Measurements from ENCODE around the gene DUSP7. TPM values are rescaled to one million over a fixed set of nuclear protein-coding genes. Genes with fewer than 3 reads are reported as not detected.
A peak's percentile ranks its signal among the peaks of the same experiment; 100 is the strongest.

Gene DUSP7
- total RNA-seq, 1 donor from 2014 or later: 34.0 TPM

DNA sequence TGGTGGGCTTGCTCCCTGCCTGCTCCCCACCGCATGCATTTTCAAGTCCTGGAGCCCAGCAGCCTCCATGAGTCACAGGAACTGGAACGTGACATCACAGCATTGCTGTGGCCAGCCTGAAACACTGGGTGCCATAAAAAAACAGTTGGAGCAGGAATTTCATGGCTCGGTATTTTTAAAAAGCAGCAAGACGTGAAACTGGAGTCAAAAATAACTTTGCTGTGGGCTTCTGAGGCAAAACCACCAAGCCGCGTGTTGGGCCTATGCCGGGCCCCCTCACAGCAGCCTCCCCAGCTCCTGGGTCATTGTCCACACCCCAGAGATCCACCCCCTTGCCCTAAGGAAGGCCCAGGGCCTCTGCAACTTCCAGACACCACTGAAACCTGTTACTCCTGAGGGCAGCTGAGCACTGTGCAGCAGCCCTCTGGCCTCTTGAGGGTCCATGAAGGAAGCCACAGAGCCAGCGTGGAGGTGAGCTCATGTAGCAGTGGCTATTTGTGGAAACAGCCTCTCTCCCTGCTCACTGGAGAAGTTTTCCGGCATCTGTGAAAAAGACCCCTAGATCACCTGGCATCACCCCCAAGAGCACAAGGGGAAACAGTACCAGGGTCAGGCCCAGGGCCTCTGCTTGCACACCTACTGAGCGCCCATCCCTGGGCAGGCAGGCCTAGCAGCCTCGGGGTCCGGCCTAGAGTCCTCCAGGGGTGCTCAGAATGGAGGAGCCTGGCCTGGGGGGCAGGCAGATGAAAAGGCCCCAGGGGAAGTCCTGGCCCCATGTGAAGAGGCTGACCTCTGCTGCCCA, 34.0 kb upstream of the DUSP7 start:
- Mint-ChIP-seq H3K27ac (no peak overlapping the region), H3K27me3 (no peaks in the 10 kb centered on the region), H3K36me3 (ENCODE audit: low read depth) (peaks cover 4% of the 10 kb centered on the region), H3K9me3 (no peaks in the 10 kb centered on the region), H3K4me3 (no peak overlapping the region), H3K4me1 (peaks cover 24% of the 10 kb centered on the region)
- intact Hi-C loops (cut with micrococcal nuclease): no loop called here
- DNase-seq: no peak

DNA sequence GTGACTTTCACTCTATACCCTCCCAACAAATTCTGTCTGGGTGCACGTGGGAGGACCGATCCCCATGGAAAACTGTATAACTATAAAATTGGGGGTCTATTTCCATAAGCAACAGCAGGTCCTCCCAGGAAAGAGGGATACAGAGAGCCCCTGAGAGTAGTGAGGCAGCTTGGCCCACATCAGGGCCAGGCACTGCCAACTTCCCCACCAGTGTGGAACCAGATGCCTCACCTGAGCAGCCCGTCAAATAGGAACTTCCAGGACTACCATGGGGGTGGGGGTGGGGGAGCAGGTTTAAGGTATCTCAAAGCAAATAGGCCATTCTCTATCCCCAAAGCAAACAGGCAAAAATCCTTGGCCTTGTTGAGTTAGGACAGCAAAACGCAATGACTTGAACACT, 33.3 kb upstream of the DUSP7 start:
- peaks cover 24% of the 10 kb centered on the region for H3K4me1 Mint-ChIP-seq
- DNase-seq: no peak
- peaks cover 4% of the 10 kb centered on the region for H3K36me3 Mint-ChIP-seq (ENCODE audit: low read depth)
- no peaks in the 10 kb centered on the region for H3K27me3 Mint-ChIP-seq
- intact Hi-C loops (cut with micrococcal nuclease): no loop called here
- H3K9me3 Mint-ChIP-seq: no peaks in the 10 kb centered on the region
- H3K27ac Mint-ChIP-seq: no peak overlapping the region
- no peak overlapping the region for H3K4me3 Mint-ChIP-seq

DNA sequence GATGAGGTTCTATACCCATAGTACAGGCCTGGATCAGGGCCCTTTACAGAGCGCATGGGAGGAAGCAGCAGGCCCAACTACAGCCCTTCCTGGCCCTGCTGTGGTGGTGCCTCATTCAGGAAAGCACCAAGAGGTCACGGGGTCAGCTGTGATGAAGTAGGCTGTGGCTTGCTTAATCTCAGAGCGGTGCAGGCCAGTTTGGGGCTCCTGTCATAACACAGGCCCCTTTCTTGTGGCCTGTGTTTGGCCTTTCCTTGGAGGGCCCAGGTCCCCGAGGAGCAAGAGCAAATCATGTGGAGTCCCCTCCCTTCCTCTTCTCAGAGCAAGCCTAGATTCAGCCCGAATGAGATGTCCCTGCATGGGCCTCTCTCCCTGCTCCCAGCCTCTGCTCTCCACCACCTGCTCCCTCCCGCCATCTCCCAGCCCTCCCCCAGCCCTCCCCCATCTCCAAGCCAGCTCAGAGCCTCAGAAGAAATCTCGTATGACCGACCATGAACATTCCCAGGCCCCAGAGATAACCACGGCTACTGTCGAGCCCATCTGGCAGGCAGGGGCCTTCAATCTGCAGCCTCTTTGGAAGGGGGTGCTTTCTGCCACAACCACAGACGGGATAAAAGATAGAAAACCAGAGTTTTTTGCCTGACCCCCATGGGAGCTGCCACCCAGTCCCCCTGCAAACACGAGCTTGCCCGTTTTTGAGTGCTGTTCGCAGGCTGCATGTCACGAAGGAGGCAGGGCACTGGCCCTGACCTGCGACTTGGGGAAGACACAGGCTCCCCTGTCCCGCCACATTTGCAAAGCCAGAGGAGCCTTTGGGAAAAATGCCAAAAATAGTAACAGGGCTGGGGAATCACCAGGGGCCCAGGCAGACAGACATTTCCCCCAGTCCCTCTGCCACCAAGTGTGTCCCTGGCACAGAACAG, 32.3 kb upstream of the DUSP7 start:
- H3K27me3 Mint-ChIP-seq: no peaks in the 10 kb centered on the region
- no peak overlapping the region for H3K27ac Mint-ChIP-seq
- H3K9me3 Mint-ChIP-seq: no peaks in the 10 kb centered on the region
- peaks cover 4% of the 10 kb centered on the region for H3K36me3 Mint-ChIP-seq (ENCODE audit: low read depth)
- peaks cover 24% of the 10 kb centered on the region for H3K4me1 Mint-ChIP-seq
- intact Hi-C loops (cut with micrococcal nuclease): no loop called here
- H3K4me3 Mint-ChIP-seq: no peak overlapping the region
- DNase-seq: no peak

DNA sequence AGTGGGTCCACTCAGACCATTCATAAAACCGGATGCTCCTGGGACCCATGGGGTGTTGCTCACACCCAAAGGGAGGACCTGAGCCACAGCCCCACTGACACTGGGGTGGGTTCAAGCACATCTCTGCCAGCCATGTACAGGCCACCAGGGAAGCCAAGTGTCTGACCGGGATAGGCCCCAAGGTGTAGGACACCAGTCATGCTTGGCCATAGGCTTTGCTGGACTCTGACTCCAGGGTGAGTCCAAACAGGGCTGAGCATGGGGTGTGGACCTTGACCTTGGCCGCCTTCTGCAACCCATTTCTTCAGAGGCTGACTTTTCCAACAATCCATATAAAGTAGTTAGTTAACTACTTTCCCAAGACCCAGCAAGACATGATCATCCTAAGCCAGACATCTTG, 31.4 kb upstream of the DUSP7 start:
- Mint-ChIP-seq H3K9me3 (no peaks in the 10 kb centered on the region), H3K4me1 (peaks cover 24% of the 10 kb centered on the region), H3K27ac (peak overlapping the region; percentile 65), H3K27me3 (no peaks in the 10 kb centered on the region), H3K4me3 (no peak overlapping the region), H3K36me3 (ENCODE audit: low read depth) (peaks cover 4% of the 10 kb centered on the region)
- DNase-seq: no peak
- intact Hi-C loops (cut with micrococcal nuclease): loop anchor here (2.0 kb wide), 1 partner anchor 31 kb away; the partner anchor contains the start of gene DUSP7

DNA sequence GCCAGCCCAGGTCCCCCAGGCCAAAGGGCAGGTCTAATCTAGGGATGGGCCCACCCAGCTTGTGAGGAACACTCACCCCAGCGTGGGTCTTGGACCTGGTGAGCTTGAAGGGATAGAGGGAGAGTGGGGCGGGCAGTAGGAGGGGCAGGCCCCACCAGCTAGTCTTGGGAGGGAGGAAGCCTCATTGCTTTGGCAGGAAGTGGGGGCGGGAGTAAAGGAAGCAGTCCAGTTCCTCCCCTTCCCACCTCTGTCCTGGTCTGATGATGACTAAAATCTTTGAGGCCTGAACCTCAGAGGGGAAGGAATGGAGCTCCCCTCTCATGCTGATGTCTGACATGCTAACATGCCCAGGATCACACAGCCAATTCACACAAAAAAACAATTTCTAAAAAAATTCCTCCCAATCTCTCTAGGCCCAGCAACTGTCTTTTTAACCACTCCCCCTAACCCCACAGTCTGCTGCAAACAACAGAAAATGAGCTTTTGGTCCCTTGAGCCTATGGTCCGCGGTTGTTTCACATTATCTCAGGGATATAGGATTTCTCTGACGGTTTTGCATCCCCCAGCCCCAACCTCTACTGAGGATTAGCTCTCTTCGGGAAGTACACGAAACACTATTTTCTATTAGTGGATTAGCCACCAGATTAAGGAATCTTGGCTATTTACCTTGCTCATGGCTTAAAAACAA, 30.7 kb upstream of the DUSP7 start:
- H3K9me3 Mint-ChIP-seq: no peaks in the 10 kb centered on the region
- no peaks in the 10 kb centered on the region for H3K27me3 Mint-ChIP-seq
- peak overlapping the region; percentile 19 for H3K4me3 Mint-ChIP-seq

DNA sequence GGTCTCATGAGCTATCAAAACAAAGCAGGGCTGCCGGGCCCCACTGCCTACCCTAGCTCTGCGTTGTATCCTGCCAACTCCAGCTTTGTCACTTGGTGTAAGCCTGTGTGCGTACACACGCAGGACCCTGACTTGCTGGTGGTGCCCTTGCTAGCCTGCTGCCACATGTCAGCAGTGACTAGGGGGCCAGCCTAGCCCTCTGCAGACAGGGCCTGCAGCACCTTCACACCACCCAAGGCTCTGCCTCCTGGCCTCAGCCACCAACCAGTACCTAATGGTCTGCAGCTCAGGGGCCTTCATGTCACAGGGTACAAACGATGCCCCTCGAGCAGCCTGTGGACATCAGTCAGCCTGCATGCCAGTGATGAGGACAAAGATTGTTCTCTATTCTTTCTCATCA, 30.1 kb upstream of the DUSP7 start:
- H3K27ac Mint-ChIP-seq: peak overlapping the region; percentile 65
- no peaks in the 10 kb centered on the region for H3K27me3 Mint-ChIP-seq
- H3K4me1 Mint-ChIP-seq: peaks cover 24% of the 10 kb centered on the region
- no peak overlapping the region for H3K4me3 Mint-ChIP-seq
- no peaks in the 10 kb centered on the region for H3K9me3 Mint-ChIP-seq
- DNase-seq: no peak
- H3K36me3 Mint-ChIP-seq (ENCODE audit: low read depth): peaks cover under 1% of the 10 kb centered on the region
- intact Hi-C loops (cut with micrococcal nuclease): loop anchor here (2.0 kb wide), 1 partner anchor 30 kb away; the partner anchor contains the start of gene DUSP7

More for the DNA sequence above, 30.7 kb upstream of the DUSP7 start:
- DNase-seq: peak; percentile 68
- Mint-ChIP-seq H3K36me3 (ENCODE audit: low read depth) (peaks cover 4% of the 10 kb centered on the region), H3K4me1 (peaks cover 24% of the 10 kb centered on the region), H3K27ac (peak overlapping the region; percentile 65)
- intact Hi-C loops (cut with micrococcal nuclease): loop anchor here (2.0 kb wide), 1 partner anchor 30 kb away; the partner anchor contains the start of gene DUSP7

DNA sequence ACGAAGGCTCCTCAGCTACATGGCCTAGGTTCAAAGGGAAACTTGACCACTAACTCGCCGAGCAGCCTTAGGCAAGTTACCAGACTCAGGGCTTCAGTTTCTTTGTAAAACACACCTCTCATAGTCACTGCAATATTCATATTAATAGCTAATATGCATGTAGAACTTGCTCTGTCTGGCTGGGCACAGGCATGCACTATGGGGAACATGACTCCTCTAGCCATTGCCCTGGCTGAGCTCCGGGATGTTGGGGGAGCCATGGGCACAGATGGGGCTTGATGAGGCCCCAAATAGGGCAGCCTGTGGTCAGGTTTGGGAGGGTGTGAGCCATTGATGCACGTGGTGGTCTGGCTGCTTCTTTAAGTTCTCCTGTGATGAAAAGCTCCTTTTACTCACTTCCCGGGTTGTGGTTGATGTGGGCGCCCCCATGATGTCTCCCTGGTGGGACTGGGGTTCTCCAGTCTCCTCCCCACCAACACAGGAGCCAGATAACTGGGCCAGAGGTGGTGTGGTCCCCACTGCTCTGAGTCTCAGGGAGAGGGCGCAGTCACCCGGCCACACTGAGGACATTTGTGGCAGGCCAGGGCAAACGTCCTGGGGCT, 29.4 kb upstream of the DUSP7 start:
- Mint-ChIP-seq H3K4me1 (peaks cover 24% of the 10 kb centered on the region), H3K36me3 (ENCODE audit: low read depth) (no peaks in the 10 kb centered on the region), H3K9me3 (no peaks in the 10 kb centered on the region), H3K4me3 (no peak overlapping the region), H3K27me3 (no peaks in the 10 kb centered on the region), H3K27ac (peak overlapping the region; percentile 65)
- no peak for DNase-seq
- intact Hi-C loops (cut with micrococcal nuclease): loop anchor here (2.0 kb wide), 1 partner anchor 29 kb away; the partner anchor contains the start of gene DUSP7

DNA sequence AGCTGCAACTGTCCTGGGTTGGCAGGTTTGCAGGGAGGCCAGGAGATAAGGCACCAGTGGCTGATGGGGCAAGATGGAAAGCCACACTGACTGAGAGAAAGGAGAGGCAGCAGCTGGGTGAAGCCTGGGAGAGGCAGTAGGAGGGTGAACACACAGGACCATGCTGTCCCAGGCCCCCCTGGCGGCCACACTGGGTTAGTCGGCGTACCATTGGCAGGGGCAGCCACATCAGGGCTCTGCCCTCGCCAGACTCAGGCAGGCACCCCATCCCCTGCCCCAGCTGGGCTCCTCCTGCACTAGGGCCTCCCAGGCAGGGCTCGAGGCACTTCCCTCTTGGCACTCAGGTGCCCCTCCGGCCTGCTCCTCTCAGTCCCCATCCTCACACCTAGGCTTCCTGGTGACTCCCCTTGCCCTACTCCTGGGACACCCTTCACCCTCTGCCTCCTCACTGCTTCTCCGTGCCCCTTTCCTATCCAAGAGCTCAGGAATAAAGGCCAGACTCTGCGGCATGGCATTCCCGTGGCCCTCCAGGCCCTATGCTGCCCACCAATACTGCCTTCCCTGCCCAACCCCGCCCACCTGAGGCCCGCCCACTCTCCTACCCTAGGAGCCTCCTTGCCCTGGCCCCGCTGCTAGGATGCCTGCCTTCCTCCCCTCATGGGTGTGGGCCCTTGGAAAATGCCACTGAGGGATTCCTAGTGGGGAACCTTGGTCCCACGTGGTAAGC, 28.7 kb upstream of the DUSP7 start:
- Mint-ChIP-seq H3K4me3 (no peak overlapping the region), H3K9me3 (no peaks in the 10 kb centered on the region), H3K36me3 (ENCODE audit: low read depth) (no peaks in the 10 kb centered on the region), H3K4me1 (peaks cover 24% of the 10 kb centered on the region), H3K27me3 (no peaks in the 10 kb centered on the region), H3K27ac (peak overlapping the region; percentile 65)
- DNase-seq: no peak
- intact Hi-C loops (cut with micrococcal nuclease): no loop called here

DNA sequence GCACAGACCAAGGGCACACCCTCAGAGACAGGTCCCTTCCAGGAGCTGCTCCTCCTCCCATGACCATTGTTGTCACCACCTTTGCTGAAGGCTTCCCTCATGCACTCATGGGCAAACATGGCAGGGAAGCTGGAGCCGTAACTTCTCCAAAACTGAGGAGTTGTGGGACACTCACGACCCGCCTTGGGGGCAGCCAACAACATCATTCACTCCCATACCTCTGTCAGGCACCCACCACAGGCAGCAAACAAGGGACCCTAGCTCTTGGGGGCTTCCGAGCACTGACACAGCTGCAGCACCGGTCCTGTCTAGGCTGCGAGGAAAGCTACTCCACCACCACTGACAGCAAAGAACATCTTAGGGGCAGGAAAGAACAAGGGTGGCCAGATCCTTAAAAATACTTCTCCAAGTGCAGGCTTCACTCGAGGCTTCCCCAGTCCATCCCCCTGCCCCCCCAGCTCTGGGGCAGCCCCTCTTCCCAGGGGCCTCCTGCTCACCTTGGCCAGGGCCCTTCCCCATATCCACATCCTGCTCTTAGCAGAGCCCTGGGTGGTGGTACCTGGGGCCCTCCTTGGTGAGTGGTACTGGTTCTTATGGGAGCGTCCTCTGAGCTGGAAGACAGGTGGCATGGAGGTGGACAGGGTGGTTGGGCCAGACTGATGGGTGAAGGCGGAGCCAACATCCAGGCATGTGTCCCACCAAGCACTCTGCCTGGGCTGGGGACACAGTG, 28.0 kb upstream of the DUSP7 start:
- intact Hi-C loops (cut with micrococcal nuclease): no loop called here
- no peaks in the 10 kb centered on the region for H3K27me3 Mint-ChIP-seq
- H3K36me3 Mint-ChIP-seq (ENCODE audit: low read depth): no peaks in the 10 kb centered on the region

DNA sequence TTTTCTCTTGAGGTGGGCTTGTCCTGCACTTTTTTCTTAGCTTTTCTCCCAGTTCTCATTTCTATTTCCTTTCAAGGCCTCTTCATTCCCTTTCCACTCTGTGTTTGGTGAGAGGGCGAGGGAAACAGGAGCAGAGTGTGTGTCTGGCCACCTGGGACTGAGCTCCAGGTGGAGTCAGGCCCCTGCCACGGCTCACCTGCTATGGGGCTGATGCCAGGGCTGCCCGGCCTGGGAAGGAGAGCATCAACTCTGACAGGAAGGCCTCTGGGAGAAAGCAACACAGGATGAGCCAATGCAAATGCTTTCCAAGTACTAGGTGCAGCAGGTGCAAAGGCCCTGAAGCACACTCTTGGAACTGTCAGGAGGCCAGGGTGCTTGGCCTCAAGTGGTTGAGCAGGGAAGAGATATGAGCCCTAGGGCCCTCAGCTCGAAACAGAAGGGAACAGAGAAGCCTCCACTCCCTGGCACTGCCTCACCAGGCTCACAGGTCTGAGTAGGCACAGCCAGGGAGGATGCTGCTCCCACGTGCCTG, 27.3 kb upstream of the DUSP7 start:
- Mint-ChIP-seq H3K4me1 (peaks cover 24% of the 10 kb centered on the region), H3K36me3 (ENCODE audit: low read depth) (no peaks in the 10 kb centered on the region), H3K27ac (no peak overlapping the region), H3K27me3 (no peaks in the 10 kb centered on the region), H3K9me3 (no peaks in the 10 kb centered on the region), H3K4me3 (no peak overlapping the region)
- no peak for DNase-seq
- intact Hi-C loops (cut with micrococcal nuclease): no loop called here

More for the DNA sequence above, 28.0 kb upstream of the DUSP7 start:
- DNase-seq: no peak
- Mint-ChIP-seq H3K27ac (no peak overlapping the region), H3K4me3 (no peak overlapping the region), H3K9me3 (no peaks in the 10 kb centered on the region), H3K4me1 (peaks cover 24% of the 10 kb centered on the region)

DNA sequence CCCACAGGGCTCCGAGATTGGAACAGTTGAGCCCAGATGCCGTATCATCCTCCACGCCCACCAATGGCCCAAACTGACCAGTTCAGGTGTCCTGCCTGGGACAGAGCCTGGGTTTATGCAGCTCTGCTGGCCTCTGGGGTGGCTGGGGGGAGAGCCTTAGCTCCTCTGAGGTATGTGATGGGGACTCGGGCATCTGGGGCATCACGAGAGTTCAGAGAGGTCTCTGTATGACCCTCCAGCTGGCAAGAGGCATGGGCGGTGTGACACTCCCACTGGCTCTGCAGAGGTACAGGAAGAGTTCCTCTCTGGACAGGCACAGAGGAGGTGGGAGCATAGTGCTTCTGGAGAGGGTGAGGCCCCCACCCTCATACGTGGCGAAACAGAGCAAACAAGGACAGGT, 26.6 kb upstream of the DUSP7 start:
- H3K4me3 Mint-ChIP-seq: no peak overlapping the region
- H3K9me3 Mint-ChIP-seq: no peaks in the 10 kb centered on the region
- no peak overlapping the region for H3K27ac Mint-ChIP-seq

More for the DNA sequence above, 26.6 kb upstream of the DUSP7 start:
- H3K27me3 Mint-ChIP-seq: no peaks in the 10 kb centered on the region
- H3K4me1 Mint-ChIP-seq: peaks cover 22% of the 10 kb centered on the region
- intact Hi-C loops (cut with micrococcal nuclease): no loop called here
- DNase-seq: no peak
- H3K36me3 Mint-ChIP-seq (ENCODE audit: low read depth): no peaks in the 10 kb centered on the region

All from activated CD4-positive, alpha-beta T cell treated with anti-CD3 and anti-CD28 coated beads, Interleukin-2, amount 10 ng/mL, durations not matched to agents 24 days and 14 days (primary cell).